Liver (tissue), 9 donors: ENCODE results near the gene MSLN. TPM values are rescaled to one million over a fixed set of nuclear protein-coding genes. Genes with fewer than 3 reads are reported as not detected.

Source experiments
- DNase-seq: peaks from one replicate; pipeline ENCODE4 v3.0.0-alpha.2; 2017; ENCODE audit warnings: low spot score
- H3K27ac ChIP-seq, 2 donors: one replicate each; pipeline ENCODE4 v1.7.0; 2013; ENCODE audit warnings: inconsistent platforms in 2 of 2, low read length in 2 of 2, control low read depth in 1 of 2, low read depth in 1 of 2, mild to moderate bottlenecking in 1 of 2
- H3K27me3 ChIP-seq, 4 donors: one replicate each; pipeline versions ENCODE4 v1.6.1 to v1.7.0; 2013; ENCODE audit warnings: low read length in 3 of 4, inconsistent platforms in 1 of 4, mild to moderate bottlenecking in 1 of 4, moderate library complexity in 1 of 4; ENCODE audit not compliant: control insufficient read depth in 4 of 4, insufficient read depth in 4 of 4
- H3K36me3 ChIP-seq, 4 donors: one replicate each; pipeline versions ENCODE4 v1.6.1 to v1.7.0; 2013; ENCODE audit warnings: low read length in 3 of 4, mild to moderate bottlenecking in 3 of 4, low read depth in 1 of 4, moderate library complexity in 1 of 4; ENCODE audit not compliant: control insufficient read depth in 4 of 4, insufficient read depth in 3 of 4
- H3K4me1 ChIP-seq, 4 donors: one replicate each; pipeline versions ENCODE4 v1.6.1 to v1.7.0; 2013; ENCODE audit warnings: low read length in 3 of 4, mild to moderate bottlenecking in 3 of 4, moderate library complexity in 1 of 4; ENCODE audit not compliant: control insufficient read depth in 4 of 4, insufficient read depth in 4 of 4
- H3K4me3 ChIP-seq, 3 donors: one replicate each; pipeline versions ENCODE4 v1.6.1 to v1.7.0; 2013; ENCODE audit warnings: low read length in 3 of 3, control low read depth in 1 of 3, low read depth in 1 of 3, mild to moderate bottlenecking in 1 of 3
- H3K9ac ChIP-seq, 2 donors: one replicate each; pipeline ENCODE4 v1.7.0; 2013; ENCODE audit warnings: low read length in 2 of 2, mild to moderate bottlenecking in 2 of 2, moderate library complexity in 2 of 2, control low read depth in 1 of 2, low read depth in 1 of 2
- H3K9me3 ChIP-seq, 4 donors: one replicate each; pipeline versions ENCODE4 v1.6.1 to v1.7.0; 2013; ENCODE audit warnings: low read length in 3 of 4; ENCODE audit not compliant: control insufficient read depth in 4 of 4
- CTCF ChIP-seq: fragments of 150-350 bp; IDR thresholded peaks from 2 replicates; pipeline ENCODE4 v1.5.1; 2017; ENCODE audit warnings: improper control_type of control experiment, low read depth, low read length; ENCODE audit not compliant: missing input control
- FOXA1 ChIP-seq: IDR thresholded peaks from 2 replicates; pipeline ENCODE4 v1.6.1; 2016; ENCODE audit warnings: antibody characterized with exemption
- FOXA2 ChIP-seq: IDR thresholded peaks from 2 replicates; pipeline ENCODE4 v1.6.1; 2016; ENCODE audit warnings: antibody characterized with exemption
- GABPA ChIP-seq, 2 donors: IDR thresholded peaks in 1 of 2; conservative IDR thresholded peaks in 1 of 2; 2 replicates each; pipeline ENCODE4 v1.6.1; 2016; ENCODE audit warnings: antibody characterized with exemption in 2 of 2, mild to moderate bottlenecking in 1 of 2, moderate library complexity in 1 of 2
- HNF4A ChIP-seq, 2 donors: conservative IDR thresholded peaks; 2 replicates each; pipeline ENCODE4 v1.6.1; 2016; ENCODE audit warnings: antibody characterized with exemption in 2 of 2, mild to moderate bottlenecking in 2 of 2
- HNF4G ChIP-seq: IDR thresholded peaks from 2 replicates; pipeline ENCODE4 v1.6.1; 2016; ENCODE audit warnings: antibody characterized with exemption
- JUND ChIP-seq, 2 donors: IDR thresholded peaks; 2 replicates each; pipeline ENCODE4 v1.6.1; 2016; ENCODE audit warnings: antibody characterized with exemption in 2 of 2
- RAD21 ChIP-seq, 2 donors: IDR thresholded peaks; 2 replicates each; pipeline ENCODE4 v1.6.1; 2016; ENCODE audit warnings: antibody characterized with exemption in 2 of 2, mild to moderate bottlenecking in 2 of 2
- REST ChIP-seq: IDR thresholded peaks from 2 replicates; pipeline ENCODE4 v1.6.1; 2016; ENCODE audit warnings: antibody characterized with exemption, mild to moderate bottlenecking
- SP1 ChIP-seq: IDR thresholded peaks from 2 replicates; pipeline ENCODE4 v1.6.1; 2018; ENCODE audit warnings: antibody characterized with exemption, mild to moderate bottlenecking
- WGBS: extraction: QIAGEN DNeasy Blood & Tissue Kit; methylation state at CpG from one replicate; pipeline ENCODE4 v1.1.7; 2013; 5-methylcytosine and 5-hydroxymethylcytosine counted together
- polyA plus RNA-seq, 2 donors: library from polyadenylated mRNA; stranded (reverse) in 1 of 2; unstranded in 1 of 2; fragments of 200-250 nt in 1 of 2; fragments of >200 nt in 1 of 2; fragmentation: Nextera tagmentation in 1 of 2; extraction: Ambion mirVana in 1 of 2; gene quantifications; one replicate each; pipeline versions ENCODE4 v1.2.1 to v1.2.3, GENCODE V29; 2013 to 2015
- total RNA-seq, 2 donors: library from RNA; depleted of rRNA; stranded (reverse); fragments of >200 nt; gene quantifications; one replicate each; pipeline ENCODE4 v1.2.3, GENCODE V29; 2014
- donor health status: healthy.
- donor health status: healthy.
- donor health status: healthy.
- donor health status: healthy.
- donor health status: healthy.

MSLN gene
- total and polyA plus RNA-seq, 4 donors: 0.03 to 0.65 (median 0.08) TPM; not detected in 1

- Histone ChIP-seq H3K4me3 (no peak overlapping the region), H3K9ac (no peak overlapping the region), H3K9me3 (no peaks in the 10 kb centered on the region), H3K27me3 (no peaks in the 10 kb centered on the region), H3K27ac (no peak overlapping the region), H3K36me3 (peaks cover 12 to 56% (median 14%) of the 10 kb centered on the region in 4 donors), H3K4me1 (peaks cover 0 to 2% (median under 1%) of the 10 kb centered on the region in 4 donors)
- TF ChIP-seq FOXA2: no peak
- no peak for TF ChIP-seq HNF4G
- TF ChIP-seq RAD21 (IDR thresholded peaks at IDR 0.05): no peak
- TF ChIP-seq FOXA1: no peak
- no peak for TF ChIP-seq CTCF
- no peak for TF ChIP-seq REST
- TF ChIP-seq GABPA (IDR thresholded peaks at IDR 0.05 in 1 of 2, conservative IDR thresholded peaks at IDR 0.05 in 1 of 2): no peak
- no peak for TF ChIP-seq JUND (IDR thresholded peaks at IDR 0.05)
- TF ChIP-seq HNF4A (conservative IDR thresholded peaks at IDR 0.05): no peak
- 97% methylated on average over 49 of the region's 49 CpGs for WGBS
- no peak for DNase-seq
These were observed 26.1 kb upstream of the MSLN start for GRCh38 chr16:734208-734980.

- H3K36me3 ChIP-seq: peaks cover 12 to 55% (median 14%) of the 10 kb centered on the region in 4 donors
- no peak overlapping the region for H3K27ac ChIP-seq
- no peak for DNase-seq
- peaks cover 6 to 10% (median 9%) of the 10 kb centered on the region in 4 donors for H3K4me1 ChIP-seq
- H3K9me3 ChIP-seq: no peaks in the 10 kb centered on the region
- H3K4me3 ChIP-seq: no peak overlapping the region
- TF ChIP-seq FOXA2 (no peak), SP1 (no peak), GABPA (IDR thresholded peaks at IDR 0.05 in 1 of 2, conservative IDR thresholded peaks at IDR 0.05 in 1 of 2) (no peak)
- H3K27me3 ChIP-seq: no peaks in the 10 kb centered on the region
- H3K9ac ChIP-seq: no peak overlapping the region
- 95% methylated on average over 25 of the region's 25 CpGs for WGBS
These were observed 25.3 kb upstream of the MSLN start for GRCh38 chr16:734981-735881.
